PC-3 (cell line): ENCODE results near the gene FLNA. TPM values are rescaled to one million over a fixed set of nuclear protein-coding genes. Genes with fewer than 3 reads are reported as not detected.

ENCODE experiments used
- ATAC-seq: fragments of 200-7000 bp; cut with Tn5 transposase; 2 replicates; pipeline ENCODE4 v1.9.1; 2020; ENCODE audit warnings: mild to moderate bottlenecking, moderate library complexity
- BruUV-seq: library from RNA; stranded (reverse); fragments of 400-500 nt; replicated peaks from 2 replicates; lab custom pipeline; 2021; lab: Mats Ljungman, UMichigan
- CTCF ChIA-PET: fragments of 300-600 bp; sonication (Branson Sonifier 250); formaldehyde crosslinking; loops from one replicate; lab custom pipeline; 2022; ENCODE audit warnings: antibody characterized with exemption; lab: Charles Lee
- POLR2A ChIA-PET: fragments of 300-600 bp; sonication (Branson Sonifier 250); formaldehyde crosslinking; loops from one replicate; lab custom pipeline; 2022; ENCODE audit warnings: antibody characterized with exemption; ENCODE audit not compliant: unreplicated experiment; lab: Charles Lee
- DNase-seq: peaks from one replicate; pipeline ENCODE4 v3.0.0-alpha.2; 2015
- H2AFZ ChIP-seq: fragments of 300-600 bp; sonication (generic); 2 replicates; pipeline ENCODE4 v1.6.0; 2016; ENCODE audit warnings: antibody characterized with exemption, low read length
- H3F3A ChIP-seq: fragments of 300-600 bp; sonication (generic); one replicate; pipeline ENCODE4 v1.6.0; 2017; ENCODE audit warnings: antibody characterized with exemption, low read length, control low read depth, mild to moderate bottlenecking; ENCODE audit not compliant: unreplicated experiment
- H3K27ac ChIP-seq: fragments of 300-600 bp; sonication (generic); 2 replicates; pipeline ENCODE4 v1.5.1; 2016; ENCODE audit warnings: mild to moderate bottlenecking, low read length
- H3K27me3 ChIP-seq: fragments of 300-600 bp; sonication (generic); 2 replicates; pipeline ENCODE4 v1.6.1; 2016; ENCODE audit warnings: low read length, mixed read lengths
- H3K36me3 ChIP-seq: fragments of 300-600 bp; sonication (generic); 2 replicates; pipeline ENCODE4 v1.6.1; 2016; ENCODE audit warnings: low read depth, mixed run types, low read length, mixed read lengths
- H3K4me1 ChIP-seq: fragments of 300-600 bp; sonication (generic); 2 replicates; pipeline ENCODE4 v1.5.1; 2016; ENCODE audit warnings: low read length; ENCODE audit not compliant: insufficient read depth
- H3K4me2 ChIP-seq: fragments of 300-600 bp; sonication (generic); 2 replicates; pipeline ENCODE4 v1.6.0; 2016; ENCODE audit warnings: low read length
- H3K4me3 ChIP-seq: fragments of 300-600 bp; sonication (generic); 2 replicates; pipeline ENCODE4 v1.5.1; 2016; ENCODE audit warnings: mild to moderate bottlenecking, low read length, mixed read lengths
- H3K79me2 ChIP-seq: fragments of 300-600 bp; sonication (generic); 2 replicates; pipeline ENCODE4 v1.6.1; 2017; ENCODE audit warnings: low read length, mixed read lengths
- H3K9ac ChIP-seq: fragments of 300-600 bp; sonication (generic); 2 replicates; pipeline ENCODE4 v1.6.0; 2016; ENCODE audit warnings: mild to moderate bottlenecking, low read length
- H3K9me2 ChIP-seq: fragments of 300-600 bp; sonication (generic); replicated peaks from 2 replicates; pipeline ENCODE4 v1.6.1; 2016; ENCODE audit warnings: mixed run types, low read length, mixed read lengths
- H3K9me3 ChIP-seq: fragments of 300-600 bp; sonication (generic); 2 replicates; pipeline ENCODE4 v1.6.1; 2016; ENCODE audit warnings: low read length, mixed read lengths
- H4K20me1 ChIP-seq: fragments of 300-600 bp; sonication (generic); 2 replicates; pipeline ENCODE4 v1.6.1; 2016; ENCODE audit warnings: low read length, mixed read lengths
- CTCF ChIP-seq: fragments of 300-600 bp; sonication (generic); conservative IDR thresholded peaks from 2 replicates; pipeline ENCODE4 v1.5.1; 2017; ENCODE audit warnings: antibody characterized with exemption, low read depth, mild to moderate bottlenecking, low read length
- EZH2 ChIP-seq: fragments of 300-600 bp; sonication (generic); IDR thresholded peaks from one replicate; pipeline ENCODE4 v1.6.1; 2017; ENCODE audit warnings: antibody characterized with exemption, mild to moderate bottlenecking, low read length; ENCODE audit not compliant: unreplicated experiment
- EZH2phosphoT487 ChIP-seq: fragments of 300-600 bp; sonication (generic); IDR thresholded peaks from 2 replicates; pipeline ENCODE4 v1.6.1; 2018; ENCODE audit warnings: mild to moderate bottlenecking, antibody characterized with exemption, low read length, borderline replicate concordance
- intact Hi-C: fragments of 100-400 bp; cut with micrococcal nuclease; formaldehyde crosslinking; loops from 2 replicates; pipeline ENCODE4 v1.9.0; 2023
- total RNA-seq: library from RNA; depleted of rRNA; stranded (reverse); fragments of >200 nt; gene quantifications from 2 replicates; pipeline ENCODE4 v1.2.3, GENCODE V29; 2014

Gene FLNA
- total RNA-seq, 1 experiment from 2014 or later = 2,058 TPM

GRCh38 chrX:154368630-154369448 is 5.6 kb downstream of the FLNA start:
- peaks cover 41% of the 10 kb centered on the region for H3K36me3 ChIP-seq
- H4K20me1 ChIP-seq = peaks cover 31% of the 10 kb centered on the region
- H2AFZ ChIP-seq = no peak overlapping the region
- peak overlapping the region; percentile 97 for H3K27ac ChIP-seq
- peak; percentile 52 for ATAC-seq
- H3K4me3 ChIP-seq = peak overlapping the region; percentile 83
- CTCF ChIA-PET = no interaction called here
- no peak for TF ChIP-seq EZH2
- no peak for TF ChIP-seq EZH2phosphoT487
- TF ChIP-seq CTCF = no peak
- peaks cover 87% of the 10 kb centered on the region for H3K79me2 ChIP-seq
- DNase-seq = peak; percentile 95
- POLR2A ChIA-PET = interaction anchor here (0.6 to 0.8 kb wide), 2 partner anchors 10 to 12 kb away, joined by 3 to 5 read pairs; partner anchors contain the start of gene EMD
- H3K27me3 ChIP-seq = no peaks in the 10 kb centered on the region
- no peaks in the 10 kb centered on the region for H3F3A ChIP-seq
- H3K4me2 ChIP-seq = peak overlapping the region; percentile 91
- H3K9ac ChIP-seq = peak overlapping the region; percentile 91
- H3K9me2 ChIP-seq = no peaks in the 10 kb centered on the region
- peaks cover 27% of the 10 kb centered on the region for H3K4me1 ChIP-seq
- H3K9me3 ChIP-seq = no peaks in the 10 kb centered on the region
- intact Hi-C loops = no loop called here
- no TSS peak for BruUV-seq

- ATAC-seq = no peak
- Histone ChIP-seq H4K20me1 (peaks cover 33% of the 10 kb centered on the region), H3K4me1 (peaks cover 24% of the 10 kb centered on the region), H3K9ac (peak overlapping the region; percentile 91), H2AFZ (no peak overlapping the region), H3K27me3 (no peaks in the 10 kb centered on the region), H3K79me2 (peaks cover 84% of the 10 kb centered on the region), H3K4me2 (peak overlapping the region; percentile 91), H3K36me3 (peaks cover 47% of the 10 kb centered on the region), H3K4me3 (peak overlapping the region; percentile 83), H3K27ac (peak overlapping the region; percentile 97), H3F3A (no peaks in the 10 kb centered on the region), H3K9me3 (no peaks in the 10 kb centered on the region), H3K9me2 (no peaks in the 10 kb centered on the region)
- TF ChIP-seq CTCF (no peak), EZH2 (no peak), EZH2phosphoT487 (no peak)
- BruUV-seq = no TSS peak
- no peak for DNase-seq
- CTCF ChIA-PET = no interaction called here
- intact Hi-C loops = no loop called here
- POLR2A ChIA-PET = no interaction called here
Measured at GRCh38 chrX:154367474-154368308, 6.7 kb downstream of the FLNA start.
